H9 (cell line): ENCODE measurements around the gene KLRD1. TPM values are rescaled to one million over a fixed set of nuclear protein-coding genes. Genes with fewer than 3 reads are reported as not detected.

Source experiments
- DNase-seq: peaks from one replicate; pipeline ENCODE4 v3.0.0-alpha.2; 2017
- H2AFZ ChIP-seq: one replicate; pipeline ENCODE4 v1.6.1; 2013; ENCODE audit warnings: mild to moderate bottlenecking, low read length, control low read depth, moderate library complexity
- H2AK5ac ChIP-seq: 2 replicates; pipeline ENCODE4 v1.6.1; 2013; ENCODE audit warnings: low read length, control low read depth, mixed read lengths; ENCODE audit not compliant: insufficient read length
- H2BK120ac ChIP-seq: one replicate; pipeline ENCODE4 v1.6.1; 2013; ENCODE audit warnings: low read depth, mild to moderate bottlenecking, low read length, control low read depth, inconsistent platforms; ENCODE audit not compliant: poor library complexity, severe bottlenecking
- H2BK12ac ChIP-seq: 2 replicates; pipeline ENCODE4 v1.6.1; 2013; ENCODE audit warnings: low read length, control low read depth, mixed read lengths, low read depth; ENCODE audit not compliant: insufficient read length
- H2BK15ac ChIP-seq: 2 replicates; pipeline ENCODE4 v1.6.1; 2013; ENCODE audit warnings: low read depth, low read length, control low read depth
- H2BK20ac ChIP-seq: one replicate; pipeline ENCODE4 v1.6.1; 2013; ENCODE audit warnings: low read depth, mild to moderate bottlenecking, low read length, control low read depth, inconsistent platforms; ENCODE audit not compliant: poor library complexity, severe bottlenecking
- H2BK5ac ChIP-seq: 2 replicates; pipeline ENCODE4 v1.6.1; 2013; ENCODE audit warnings: low read length, control low read depth, mixed read lengths; ENCODE audit not compliant: insufficient read length
- H3K14ac ChIP-seq: 2 replicates; pipeline ENCODE4 v1.6.1; 2013; ENCODE audit warnings: low read length, control low read depth; ENCODE audit not compliant: insufficient read depth
- H3K18ac ChIP-seq: 2 replicates; pipeline ENCODE4 v1.6.1; 2013; ENCODE audit warnings: low read depth, mild to moderate bottlenecking, mixed read lengths, low read length, control low read depth; ENCODE audit not compliant: insufficient read length
- H3K23ac ChIP-seq: 2 replicates; pipeline ENCODE4 v1.6.1; 2013; ENCODE audit warnings: low read length, control low read depth, mixed read lengths, low read depth; ENCODE audit not compliant: insufficient read length
- H3K23me2 ChIP-seq: 2 replicates; pipeline ENCODE4 v1.6.1; 2013; ENCODE audit warnings: low read depth, mild to moderate bottlenecking, mixed read lengths, low read length, control low read depth; ENCODE audit not compliant: insufficient read length, poor library complexity, severe bottlenecking
- H3K27ac ChIP-seq: 2 replicates; pipeline ENCODE4 v1.5.1; 2013; ENCODE audit warnings: low read length, control low read depth, mixed read lengths, low read depth; ENCODE audit not compliant: insufficient read length
- H3K27me3 ChIP-seq: 2 replicates; pipeline ENCODE4 v1.6.1; 2013; ENCODE audit warnings: low read length, control low read depth, inconsistent platforms; ENCODE audit not compliant: insufficient read depth
- H3K4ac ChIP-seq: 2 replicates; pipeline ENCODE4 v1.6.1; 2013; ENCODE audit warnings: low read depth, mild to moderate bottlenecking, control low read depth, inconsistent platforms, low read length, moderate library complexity
- H3K4me1 ChIP-seq: 2 replicates; pipeline ENCODE4 v1.6.1; 2013; ENCODE audit warnings: low read length, control low read depth, inconsistent platforms; ENCODE audit not compliant: insufficient read depth
- H3K4me2 ChIP-seq: 2 replicates; pipeline ENCODE4 v1.6.1; 2013; ENCODE audit warnings: low read length, control low read depth, mixed read lengths; ENCODE audit not compliant: insufficient read length, insufficient read depth
- H3K56ac ChIP-seq: 2 replicates; pipeline ENCODE4 v1.6.1; 2013; ENCODE audit warnings: low read depth, mild to moderate bottlenecking, mixed read lengths, low read length, control low read depth; ENCODE audit not compliant: insufficient read length
- H3K79me1 ChIP-seq: 2 replicates; pipeline ENCODE4 v1.6.1; 2013; ENCODE audit warnings: low read depth, mild to moderate bottlenecking, moderate library complexity, low read length, control low read depth, inconsistent platforms; ENCODE audit not compliant: insufficient read depth, poor library complexity, severe bottlenecking
- H3K79me2 ChIP-seq: 2 replicates; pipeline ENCODE4 v1.6.1; 2013; ENCODE audit warnings: low read length, control low read depth, inconsistent platforms; ENCODE audit not compliant: insufficient read depth
- H3K9ac ChIP-seq: 2 replicates; pipeline ENCODE4 v1.6.1; 2013; ENCODE audit warnings: low read length, control low read depth, mixed read lengths; ENCODE audit not compliant: insufficient read length; ENCODE audit errors: extremely low read depth
- H3K9me3 ChIP-seq: one replicate; pipeline ENCODE4 v1.6.1; 2013; ENCODE audit warnings: low read depth, low read length, inconsistent platforms; ENCODE audit not compliant: control insufficient read depth
- H3T11ph ChIP-seq: one replicate; pipeline ENCODE4 v1.6.1; 2013; ENCODE audit warnings: mild to moderate bottlenecking, low read length, control low read depth, inconsistent platforms
- H4K20me1 ChIP-seq: one replicate; pipeline ENCODE4 v1.6.1; 2013; ENCODE audit not compliant: control insufficient read depth, insufficient read length, insufficient read depth
- H4K5ac ChIP-seq: 2 replicates; pipeline ENCODE4 v1.6.1; 2013; ENCODE audit warnings: low read depth, mild to moderate bottlenecking, mixed read lengths, low read length, control low read depth; ENCODE audit not compliant: insufficient read length
- H4K8ac ChIP-seq: replicated peaks from 2 replicates; pipeline ENCODE4 v1.6.1; 2013; ENCODE audit warnings: low read length, control low read depth, mixed read lengths, low read depth; ENCODE audit not compliant: insufficient read length
- H4K91ac ChIP-seq: 2 replicates; pipeline ENCODE4 v1.6.1; 2013; ENCODE audit warnings: low read depth, mild to moderate bottlenecking, moderate library complexity, mixed read lengths, low read length, control low read depth; ENCODE audit not compliant: insufficient read length
- H3K27ac Mint-ChIP-seq, 3 experiments: 2 replicates in 2 of 3; 3 replicates in 1 of 3; pipeline ENCODE4 v1.8.0; 2020 to 2021; ENCODE audit warnings: mixed read lengths in 3 of 3, mild to moderate bottlenecking in 1 of 3, moderate library complexity in 1 of 3
- H3K27me3 Mint-ChIP-seq: 2 replicates; pipeline ENCODE4 v1.8.0; 2021; ENCODE audit warnings: low read depth, mild to moderate bottlenecking, moderate library complexity, mixed read lengths
- H3K36me3 Mint-ChIP-seq, 3 experiments: 2 replicates in 2 of 3; 3 replicates in 1 of 3; pipeline ENCODE4 v1.8.0; 2020 to 2021; ENCODE audit warnings: low read depth in 3 of 3, mixed read lengths in 3 of 3; ENCODE audit not compliant: insufficient read depth in 1 of 3
- H3K4me1 Mint-ChIP-seq, 2 experiments: 2 replicates each; pipeline ENCODE4 v1.8.0; 2020; ENCODE audit warnings: mixed read lengths in 2 of 2
- H3K4me3 Mint-ChIP-seq, 2 experiments: 2 replicates in 1 of 2; 3 replicates in 1 of 2; pipeline ENCODE4 v1.8.0; 2020 to 2021; ENCODE audit warnings: mild to moderate bottlenecking in 2 of 2, mixed read lengths in 2 of 2, moderate library complexity in 1 of 2
- H3K9me3 Mint-ChIP-seq, 2 experiments: 2 replicates in 1 of 2; 3 replicates in 1 of 2; pipeline ENCODE4 v1.8.0; 2020; ENCODE audit warnings: mild to moderate bottlenecking in 2 of 2, mixed read lengths in 2 of 2, moderate library complexity in 1 of 2
- WGBS: extraction: QIAGEN DNeasy Blood & Tissue Kit; methylation state at CpG from one replicate; pipeline ENCODE4 v1.1.7; 2013; ENCODE audit warnings: missing lambda C conversion rate, low lambda C conversion rate, mixed read lengths; ENCODE audit not compliant: insufficient read length; ENCODE audit errors: extremely low coverage; 5-methylcytosine and 5-hydroxymethylcytosine counted together
- total RNA-seq: library from RNA; stranded (reverse); gene quantifications from 2 replicates; pipeline ENCODE4 v1.2.1, GENCODE V29; 2021
- TF ChIP-seq, protein P1 (sequence below): fragments of 200-600 bp; sonication (generic); conservative IDR thresholded peaks from 3 replicates; pipeline ENCODE4 v1.8.0; 2021; ENCODE audit warnings: antibody characterized with exemption, mild to moderate bottlenecking

KLRD1 gene
- total RNA-seq, 1 experiment from 2014 or later: not detected

DNA sequence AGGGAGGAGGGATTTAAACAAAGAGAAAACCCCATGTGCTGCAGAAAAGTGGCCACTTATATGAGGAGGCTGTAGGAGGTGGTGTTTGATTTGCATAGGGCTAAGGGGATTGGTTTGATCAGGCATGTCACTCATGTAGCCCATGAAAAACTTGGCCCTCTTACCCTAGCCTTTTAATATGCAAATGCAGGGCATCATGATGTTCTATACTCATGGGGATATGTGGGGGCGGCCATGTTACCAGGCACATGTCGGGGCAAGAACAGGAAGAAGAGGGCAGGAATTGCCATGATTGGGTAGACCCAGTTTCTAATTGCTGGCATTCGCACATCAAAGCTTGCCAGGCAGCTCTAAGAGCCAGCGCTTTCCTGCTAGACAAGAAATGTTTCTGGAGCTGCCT, 53.4 kb downstream of the KLRD1 start:
- TF ChIP-seq, protein P1, sequence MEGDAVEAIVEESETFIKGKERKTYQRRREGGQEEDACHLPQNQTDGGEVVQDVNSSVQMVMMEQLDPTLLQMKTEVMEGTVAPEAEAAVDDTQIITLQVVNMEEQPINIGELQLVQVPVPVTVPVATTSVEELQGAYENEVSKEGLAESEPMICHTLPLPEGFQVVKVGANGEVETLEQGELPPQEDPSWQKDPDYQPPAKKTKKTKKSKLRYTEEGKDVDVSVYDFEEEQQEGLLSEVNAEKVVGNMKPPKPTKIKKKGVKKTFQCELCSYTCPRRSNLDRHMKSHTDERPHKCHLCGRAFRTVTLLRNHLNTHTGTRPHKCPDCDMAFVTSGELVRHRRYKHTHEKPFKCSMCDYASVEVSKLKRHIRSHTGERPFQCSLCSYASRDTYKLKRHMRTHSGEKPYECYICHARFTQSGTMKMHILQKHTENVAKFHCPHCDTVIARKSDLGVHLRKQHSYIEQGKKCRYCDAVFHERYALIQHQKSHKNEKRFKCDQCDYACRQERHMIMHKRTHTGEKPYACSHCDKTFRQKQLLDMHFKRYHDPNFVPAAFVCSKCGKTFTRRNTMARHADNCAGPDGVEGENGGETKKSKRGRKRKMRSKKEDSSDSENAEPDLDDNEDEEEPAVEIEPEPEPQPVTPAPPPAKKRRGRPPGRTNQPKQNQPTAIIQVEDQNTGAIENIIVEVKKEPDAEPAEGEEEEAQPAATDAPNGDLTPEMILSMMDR: no peak
- Histone ChIP-seq H2BK120ac (no peak overlapping the region), H3K56ac (no peak overlapping the region), H3K18ac (no peak overlapping the region), H2BK15ac (no peak overlapping the region), H4K91ac (no peak overlapping the region), H3K27ac (no peak overlapping the region), H3K9me3 (no peaks in the 10 kb centered on the region), H2BK20ac (no peak overlapping the region), H2AFZ (no peak overlapping the region), H3K79me2 (no peaks in the 10 kb centered on the region), H3K4me1 (peaks cover 15% of the 10 kb centered on the region; the same call in 1 of the 2 replicates), H2AK5ac (no peak overlapping the region), H3K9ac (no peak overlapping the region), H4K8ac (no peak overlapping the region), H3K23ac (no peak overlapping the region), H3K23me2 (peaks cover 12% of the 10 kb centered on the region), H3T11ph (no peak overlapping the region), H3K4ac (no peak overlapping the region), H2BK5ac (no peak overlapping the region), H3K4me2 (no peak overlapping the region), H4K20me1 (no peaks in the 10 kb centered on the region), H3K14ac (no peak overlapping the region), H4K5ac (no peak overlapping the region), H3K27me3 (no peaks in the 10 kb centered on the region), H2BK12ac (no peak overlapping the region), H3K79me1 (no peaks in the 10 kb centered on the region)
- Mint-ChIP-seq H3K27me3 (no peaks in the 10 kb centered on the region; the same call in 1 of the 2 replicates), H3K4me3 (no peak overlapping the region), H3K9me3 (peaks cover 7 to 8% of the 10 kb centered on the region in 2 experiments; a peak in 3 of 5 replicates), H3K4me1 (peaks cover 27 to 30% of the 10 kb centered on the region in 2 experiments), H3K27ac (peak overlapping the region in 2 of 3 experiments; percentile 46 to 58; a peak in 4 of 7 replicates), H3K36me3 (peaks cover 3 to 23% (median 3%) of the 10 kb centered on the region in 3 experiments; a peak in 6 of 7 replicates)
- DNase-seq: peak; percentile 85
- WGBS: no CpG with 5 or more reads among the region's 4 CpGs
